ENCODE measurements around the gene PIGM. TPM values are rescaled to one million over a fixed set of nuclear protein-coding genes. Genes with fewer than 3 reads are reported as not detected.
A peak's percentile ranks its signal among the peaks of the same experiment; 100 is the strongest.

Gene PIGM
- polyA plus RNA-seq, 4 donors = 1.1 to 16.2 (median 2.7) TPM

DNA sequence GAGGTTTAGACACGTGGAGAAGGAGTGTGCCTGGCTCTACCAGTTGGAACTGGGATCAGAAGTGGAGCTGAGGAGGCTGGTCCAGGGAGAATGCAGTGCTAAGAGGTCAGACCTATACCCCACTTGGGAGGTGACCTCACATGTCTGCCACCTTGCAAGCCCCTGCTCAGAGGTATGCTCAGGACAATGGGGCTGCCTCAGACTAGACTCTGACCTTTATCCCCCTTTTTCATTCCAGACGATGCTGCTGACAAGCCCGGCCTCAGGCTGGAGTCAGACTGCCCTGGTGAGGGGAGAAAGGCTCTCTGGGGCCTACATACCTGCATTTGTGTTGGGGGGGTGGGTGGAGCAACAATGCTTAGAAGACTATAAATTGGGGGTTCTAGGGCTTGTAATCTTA lies 33.0 kb upstream of the PIGM start:
- Histone ChIP-seq H3K4me3 (ENCODE audit: low read depth in 1 of 3, low read length in 3 of 3) (no peak overlapping the region), H3K4me1 (ENCODE audit: control insufficient read depth in 3 of 3, insufficient read depth in 2 of 3, low read depth in 1 of 3, low read length in 2 of 3) (peaks cover 0 to 3% (median 0%) of the 10 kb centered on the region in 3 donors), H3K27me3 (ENCODE audit: control insufficient read depth in 3 of 3, insufficient read depth in 3 of 3, low read length in 3 of 3) (peaks cover 0 to 26% (median 0%) of the 10 kb centered on the region in 3 donors), H3K9me3 (ENCODE audit: control insufficient read depth in 2 of 2, insufficient read depth in 1 of 2, low read depth in 1 of 2, low read length in 1 of 2) (no peaks in the 10 kb centered on the region), H3K36me3 (ENCODE audit: control insufficient read depth in 3 of 3, insufficient read depth in 2 of 3, low read depth in 1 of 3, low read length in 3 of 3) (no peaks in the 10 kb centered on the region), H3K27ac (ENCODE audit: low read depth in 1 of 3, low read length in 2 of 3) (no peak overlapping the region)
- 31 to 48% (median 32%) methylated on average over 3 of the region's 3 CpGs for WGBS, 3 donors
- FAIRE-seq (no peak), DNase-seq (peak in 1 of 2 donors; percentile 13)

DNA sequence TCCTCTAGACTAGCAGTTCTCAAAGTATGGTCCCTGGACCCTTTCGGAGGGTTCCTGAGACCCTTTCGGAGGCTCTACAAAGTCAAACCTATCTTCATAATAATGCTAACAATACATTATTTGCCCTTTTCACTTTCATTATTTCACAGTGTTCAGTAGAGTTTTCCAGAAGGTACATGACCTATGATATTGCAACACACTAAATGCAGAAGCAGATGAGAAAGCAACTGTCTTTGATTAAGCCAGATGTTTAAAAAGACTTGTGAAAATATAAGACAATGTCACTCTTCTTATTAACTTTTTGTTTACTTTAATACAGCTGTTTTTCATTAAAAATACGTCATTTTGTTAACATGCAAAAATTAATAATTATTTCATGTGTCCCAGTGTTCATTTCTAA lies 32.4 kb upstream of the PIGM start:
- Histone ChIP-seq H3K27ac (ENCODE audit: low read depth in 1 of 3, low read length in 2 of 3) (no peak overlapping the region), H3K36me3 (ENCODE audit: control insufficient read depth in 3 of 3, insufficient read depth in 2 of 3, low read depth in 1 of 3, low read length in 3 of 3) (no peaks in the 10 kb centered on the region), H3K4me1 (ENCODE audit: control insufficient read depth in 3 of 3, insufficient read depth in 2 of 3, low read depth in 1 of 3, low read length in 2 of 3) (peaks cover 0 to 3% (median 0%) of the 10 kb centered on the region in 3 donors), H3K4me3 (ENCODE audit: low read depth in 1 of 3, low read length in 3 of 3) (no peak overlapping the region), H3K9me3 (ENCODE audit: control insufficient read depth in 2 of 2, insufficient read depth in 1 of 2, low read depth in 1 of 2, low read length in 1 of 2) (no peaks in the 10 kb centered on the region), H3K27me3 (ENCODE audit: control insufficient read depth in 3 of 3, insufficient read depth in 3 of 3, low read length in 3 of 3) (peaks cover 0 to 20% (median 0%) of the 10 kb centered on the region in 3 donors)
- no peak for FAIRE-seq
- 82 to 91% (median 91%) methylated on average over 3 of the region's 3 CpGs for WGBS, 3 donors
- DNase-seq = no peak

DNA sequence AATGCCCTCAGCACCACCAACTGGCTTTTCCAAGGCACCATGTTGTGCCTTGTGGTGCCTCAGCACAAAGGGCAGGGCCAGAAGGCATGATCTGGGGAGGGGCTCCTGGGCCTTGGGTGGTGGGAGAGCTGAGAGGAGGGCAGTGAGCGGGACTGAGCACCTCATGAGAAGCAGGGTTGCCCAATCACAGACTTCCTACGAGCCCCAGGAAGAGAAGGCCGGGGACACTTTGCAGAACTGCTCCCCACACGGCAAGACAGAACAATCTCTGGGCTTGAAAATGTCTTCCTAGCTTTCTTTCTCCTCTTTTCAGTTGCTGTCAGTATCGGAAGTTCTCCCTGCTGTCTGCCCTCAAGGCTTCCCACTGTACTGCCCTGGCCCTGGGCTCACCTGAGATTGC lies 31.4 kb upstream of the PIGM start:
- H3K4me3 ChIP-seq (ENCODE audit: low read depth in 1 of 3, low read length in 3 of 3) = no peak overlapping the region
- H3K27me3 ChIP-seq (ENCODE audit: control insufficient read depth in 3 of 3, insufficient read depth in 3 of 3, low read length in 3 of 3) = peaks cover 0 to 12% (median 0%) of the 10 kb centered on the region in 3 donors
- no peaks in the 10 kb centered on the region for H3K36me3 ChIP-seq (ENCODE audit: control insufficient read depth in 3 of 3, insufficient read depth in 2 of 3, low read depth in 1 of 3, low read length in 3 of 3)
- WGBS, 3 donors = 93 to 98% (median 96%) methylated on average over 4 to 5 of the region's 5 CpGs
- H3K27ac ChIP-seq (ENCODE audit: low read depth in 1 of 3, low read length in 2 of 3) = no peak overlapping the region
- peaks cover 0 to 3% (median 0%) of the 10 kb centered on the region in 3 donors for H3K4me1 ChIP-seq (ENCODE audit: control insufficient read depth in 3 of 3, insufficient read depth in 2 of 3, low read depth in 1 of 3, low read length in 2 of 3)
- H3K9me3 ChIP-seq (ENCODE audit: control insufficient read depth in 2 of 2, insufficient read depth in 1 of 2, low read depth in 1 of 2, low read length in 1 of 2) = no peaks in the 10 kb centered on the region
- FAIRE-seq (no peak), DNase-seq (no peak)

DNA sequence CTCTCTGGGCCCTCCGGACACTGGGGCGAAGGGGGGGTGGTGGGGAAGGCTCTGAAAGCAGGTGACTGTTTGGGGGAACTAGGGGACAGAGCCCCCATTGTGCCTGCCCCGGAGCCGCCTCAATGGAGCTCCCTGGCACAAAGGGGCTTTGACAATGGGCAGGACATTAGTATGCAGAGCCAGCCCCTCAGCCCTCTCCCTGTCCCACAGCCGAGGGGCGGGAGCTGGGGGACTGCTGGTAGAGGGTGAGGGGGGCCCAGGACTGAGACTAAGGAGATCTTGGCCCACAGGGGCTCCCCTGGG lies 30.4 kb upstream of the PIGM start:
- 71 to 92% (median 82%) methylated on average over 5 to 6 of the region's 6 CpGs for WGBS, 3 donors
- no peak overlapping the region for H3K27ac ChIP-seq (ENCODE audit: low read depth in 1 of 3, low read length in 2 of 3)
- peaks cover 0 to 3% (median 0%) of the 10 kb centered on the region in 3 donors for H3K4me1 ChIP-seq (ENCODE audit: control insufficient read depth in 3 of 3, insufficient read depth in 2 of 3, low read depth in 1 of 3, low read length in 2 of 3)
- H3K27me3 ChIP-seq (ENCODE audit: control insufficient read depth in 3 of 3, insufficient read depth in 3 of 3, low read length in 3 of 3) = peaks cover 0 to 14% (median 0%) of the 10 kb centered on the region in 3 donors
- H3K9me3 ChIP-seq (ENCODE audit: control insufficient read depth in 2 of 2, insufficient read depth in 1 of 2, low read depth in 1 of 2, low read length in 1 of 2) = no peaks in the 10 kb centered on the region
- H3K36me3 ChIP-seq (ENCODE audit: control insufficient read depth in 3 of 3, insufficient read depth in 2 of 3, low read depth in 1 of 3, low read length in 3 of 3) = no peaks in the 10 kb centered on the region
- FAIRE-seq (no peak), DNase-seq (no peak)
- no peak overlapping the region for H3K4me3 ChIP-seq (ENCODE audit: low read depth in 1 of 3, low read length in 3 of 3)

DNA sequence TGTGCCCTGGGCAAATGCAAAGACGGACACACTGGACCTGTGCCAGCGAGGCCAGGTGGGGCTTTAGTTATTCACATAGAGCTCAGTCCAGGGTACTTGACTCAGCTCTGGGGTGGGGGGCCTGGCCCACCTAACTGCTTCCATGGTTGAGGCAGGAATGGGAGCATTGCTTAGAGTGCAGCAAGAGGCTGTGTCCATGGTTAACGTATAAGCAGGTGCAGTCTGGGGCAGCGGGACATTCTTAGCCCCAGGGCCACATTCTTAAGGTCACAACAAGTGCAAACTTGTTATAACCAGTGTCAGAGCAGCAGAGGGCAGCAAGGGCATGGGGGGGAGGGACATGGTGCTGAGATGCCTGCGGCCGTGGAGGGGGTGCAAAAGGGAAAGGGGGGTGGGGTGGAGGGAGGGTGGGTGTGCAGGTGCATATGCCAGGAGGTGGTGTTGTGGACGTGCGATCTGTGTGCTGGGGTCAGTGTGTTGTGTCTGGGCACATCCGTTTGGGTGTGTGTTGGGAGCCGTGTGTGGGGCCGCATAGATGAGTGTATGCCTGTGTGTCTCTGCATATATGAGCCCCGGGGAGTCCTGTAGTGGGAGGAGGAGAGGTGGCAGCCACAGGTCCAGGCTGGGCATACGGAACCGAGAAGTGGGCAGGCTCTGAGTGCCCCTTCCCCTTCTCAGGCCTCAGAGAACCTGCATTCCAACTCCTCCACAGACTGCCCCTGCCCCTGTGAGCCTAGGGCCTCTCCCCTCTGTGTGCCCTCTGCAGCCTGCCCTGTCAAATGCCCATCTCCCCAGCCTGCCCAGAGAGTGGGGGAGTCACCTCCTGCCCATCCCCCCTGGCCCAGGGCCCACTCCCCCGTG lies 29.8 kb upstream of the PIGM start:
- H3K27me3 ChIP-seq (ENCODE audit: control insufficient read depth in 3 of 3, insufficient read depth in 3 of 3, low read length in 3 of 3) = peaks cover 0 to 12% (median 0%) of the 10 kb centered on the region in 3 donors
- 51 to 73% (median 70%) methylated on average over 14 to 15 of the region's 15 CpGs for WGBS, 3 donors
- no peaks in the 10 kb centered on the region for H3K36me3 ChIP-seq (ENCODE audit: control insufficient read depth in 3 of 3, insufficient read depth in 2 of 3, low read depth in 1 of 3, low read length in 3 of 3)
- FAIRE-seq (no peak), DNase-seq (no peak)
- H3K4me1 ChIP-seq (ENCODE audit: control insufficient read depth in 3 of 3, insufficient read depth in 2 of 3, low read depth in 1 of 3, low read length in 2 of 3) = peaks cover 0 to 3% (median 0%) of the 10 kb centered on the region in 3 donors
- H3K9me3 ChIP-seq (ENCODE audit: control insufficient read depth in 2 of 2, insufficient read depth in 1 of 2, low read depth in 1 of 2, low read length in 1 of 2) = no peaks in the 10 kb centered on the region
- H3K4me3 ChIP-seq (ENCODE audit: low read depth in 1 of 3, low read length in 3 of 3) = no peak overlapping the region
- no peak overlapping the region for H3K27ac ChIP-seq (ENCODE audit: low read depth in 1 of 3, low read length in 2 of 3)

DNA sequence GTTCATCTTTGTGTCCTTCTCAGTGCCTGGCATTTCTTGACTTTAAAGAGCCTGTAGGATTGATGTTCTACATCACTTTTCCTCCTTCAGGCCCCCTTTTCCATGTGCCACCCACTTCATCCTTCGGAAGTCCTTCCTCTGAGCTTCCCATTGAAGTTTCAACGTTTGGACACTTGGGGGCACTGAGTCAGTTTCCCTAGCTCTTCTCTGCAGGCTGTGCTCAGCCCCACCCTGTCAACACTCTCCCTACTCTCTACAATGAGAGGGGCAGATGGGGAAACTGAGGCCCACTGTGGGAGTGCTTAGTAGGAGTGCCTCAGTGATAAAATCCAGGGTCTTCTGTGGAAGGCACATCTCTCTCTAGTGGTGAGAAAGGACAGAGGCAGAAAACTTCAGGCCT lies 26.3 kb upstream of the PIGM start:
- 41 to 47% (median 41%) methylated on average over 2 of the region's 2 CpGs for WGBS, 3 donors
- DNase-seq (no peak), FAIRE-seq (no peak)
- H3K27ac ChIP-seq (ENCODE audit: low read depth in 1 of 3, low read length in 2 of 3) = no peak overlapping the region
- H3K4me3 ChIP-seq (ENCODE audit: low read depth in 1 of 3, low read length in 3 of 3) = no peak overlapping the region
- H3K4me1 ChIP-seq (ENCODE audit: control insufficient read depth in 3 of 3, insufficient read depth in 2 of 3, low read depth in 1 of 3, low read length in 2 of 3) = no peaks in the 10 kb centered on the region
- peaks cover 0 to 24% (median 0%) of the 10 kb centered on the region in 3 donors for H3K27me3 ChIP-seq (ENCODE audit: control insufficient read depth in 3 of 3, insufficient read depth in 3 of 3, low read length in 3 of 3)
- no peaks in the 10 kb centered on the region for H3K36me3 ChIP-seq (ENCODE audit: control insufficient read depth in 3 of 3, insufficient read depth in 2 of 3, low read depth in 1 of 3, low read length in 3 of 3)
- no peaks in the 10 kb centered on the region for H3K9me3 ChIP-seq (ENCODE audit: control insufficient read depth in 2 of 2, insufficient read depth in 1 of 2, low read depth in 1 of 2, low read length in 1 of 2)

DNA sequence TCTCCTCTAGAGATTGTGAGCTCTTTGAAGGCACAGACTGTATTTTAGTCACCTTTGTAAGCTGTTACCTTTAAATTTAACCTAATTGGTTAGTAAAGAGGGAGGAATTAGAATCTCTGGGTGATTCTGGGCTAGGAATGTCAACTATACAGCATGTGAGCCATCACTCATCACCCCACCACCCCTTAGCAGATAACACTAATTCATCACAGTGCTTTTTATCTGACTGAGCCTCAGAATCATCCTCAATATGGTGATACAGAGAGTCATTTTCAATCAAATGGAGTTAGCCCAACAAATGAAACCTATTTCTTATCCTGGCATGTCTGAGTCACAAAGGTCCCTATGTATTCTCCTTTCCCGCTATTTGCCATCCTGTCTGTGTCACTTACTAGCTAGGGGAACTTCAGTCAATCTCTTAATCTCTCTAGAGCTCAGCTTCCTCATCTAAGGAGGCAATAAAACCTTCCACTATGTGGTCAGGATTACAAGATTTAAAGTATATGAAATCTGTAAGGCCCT lies 24.9 kb upstream of the PIGM start:
- no peak overlapping the region for H3K27ac ChIP-seq (ENCODE audit: low read depth in 1 of 3, low read length in 2 of 3)
- no peaks in the 10 kb centered on the region for H3K36me3 ChIP-seq (ENCODE audit: control insufficient read depth in 3 of 3, insufficient read depth in 2 of 3, low read depth in 1 of 3, low read length in 3 of 3)
- peaks cover 0 to 35% (median 0%) of the 10 kb centered on the region in 3 donors for H3K27me3 ChIP-seq (ENCODE audit: control insufficient read depth in 3 of 3, insufficient read depth in 3 of 3, low read length in 3 of 3)
- no peaks in the 10 kb centered on the region for H3K4me1 ChIP-seq (ENCODE audit: control insufficient read depth in 3 of 3, insufficient read depth in 2 of 3, low read depth in 1 of 3, low read length in 2 of 3)
- H3K9me3 ChIP-seq (ENCODE audit: control insufficient read depth in 2 of 2, insufficient read depth in 1 of 2, low read depth in 1 of 2, low read length in 1 of 2) = no peaks in the 10 kb centered on the region
- H3K4me3 ChIP-seq (ENCODE audit: low read depth in 1 of 3, low read length in 3 of 3) = no peak overlapping the region
- WGBS, 3 donors = 74 to 87% (median 76%) methylated on average over 1 of the region's 1 CpG
- DNase-seq (no peak), FAIRE-seq (no peak)

DNA sequence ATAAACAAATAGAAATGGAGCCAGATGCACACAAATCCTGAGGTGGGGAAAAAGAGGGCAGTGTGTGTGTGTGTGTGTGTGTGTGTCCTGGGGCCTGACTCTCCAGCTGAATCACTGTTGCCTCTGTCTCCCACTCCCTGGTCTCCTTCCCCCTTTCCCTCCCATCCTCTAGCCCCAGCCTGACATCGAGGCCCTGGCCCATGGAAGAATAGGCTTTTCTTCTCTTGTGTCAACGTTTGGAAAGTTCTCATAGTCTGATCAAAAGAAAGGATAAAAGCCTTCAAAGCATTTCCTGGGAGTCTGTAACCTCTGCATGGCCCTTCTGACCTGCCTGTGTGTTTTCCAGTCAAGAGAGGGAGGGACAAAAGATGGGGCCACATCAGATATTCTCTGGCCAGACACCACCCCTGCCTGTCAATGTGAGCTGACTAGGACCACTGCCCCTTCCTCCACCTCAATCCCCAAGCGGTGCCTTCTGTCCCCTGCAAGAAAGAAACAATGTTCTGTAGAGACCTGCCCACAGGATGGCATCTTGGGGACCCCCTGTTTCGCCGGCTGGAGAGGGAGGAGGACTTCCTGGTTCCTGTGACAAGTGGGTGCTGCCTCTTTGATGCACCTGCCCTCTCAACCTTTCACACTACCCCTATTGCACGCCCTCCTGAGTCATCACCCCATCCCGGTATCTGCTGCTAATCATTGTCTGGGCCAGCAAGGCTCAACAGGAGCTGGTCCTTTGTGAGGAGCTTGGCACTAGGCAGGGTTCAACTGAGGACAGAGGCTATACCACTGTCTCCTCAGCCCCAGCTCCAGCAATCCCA lies 22.0 kb upstream of the PIGM start:
- H3K4me1 ChIP-seq (ENCODE audit: control insufficient read depth in 3 of 3, insufficient read depth in 2 of 3, low read depth in 1 of 3, low read length in 2 of 3) = no peaks in the 10 kb centered on the region
- 35 to 48% (median 44%) methylated on average over 7 of the region's 7 CpGs for WGBS, 3 donors
- no peak for FAIRE-seq
- peaks cover 0 to 39% (median 0%) of the 10 kb centered on the region in 3 donors for H3K27me3 ChIP-seq (ENCODE audit: control insufficient read depth in 3 of 3, insufficient read depth in 3 of 3, low read length in 3 of 3)
- no peak for DNase-seq
- no peak overlapping the region for H3K27ac ChIP-seq (ENCODE audit: low read depth in 1 of 3, low read length in 2 of 3)
- H3K36me3 ChIP-seq (ENCODE audit: control insufficient read depth in 3 of 3, insufficient read depth in 2 of 3, low read depth in 1 of 3, low read length in 3 of 3) = no peaks in the 10 kb centered on the region
- H3K9me3 ChIP-seq (ENCODE audit: control insufficient read depth in 2 of 2, insufficient read depth in 1 of 2, low read depth in 1 of 2, low read length in 1 of 2) = no peaks in the 10 kb centered on the region
- no peak overlapping the region for H3K4me3 ChIP-seq (ENCODE audit: low read depth in 1 of 3, low read length in 3 of 3)

Measured in small intestine (tissue), 7 donors.